Raji (cell line): ENCODE measurements around the gene ELP4.

Experiments used
- POLR2A ChIP-seq: IDR thresholded peaks from 2 replicates; pipeline ENCODE4 v1.6.1; 2011; ENCODE audit warnings: low read depth, low read length, control low read depth; ENCODE audit not compliant: insufficient read depth

Gene ELP4

DNA sequence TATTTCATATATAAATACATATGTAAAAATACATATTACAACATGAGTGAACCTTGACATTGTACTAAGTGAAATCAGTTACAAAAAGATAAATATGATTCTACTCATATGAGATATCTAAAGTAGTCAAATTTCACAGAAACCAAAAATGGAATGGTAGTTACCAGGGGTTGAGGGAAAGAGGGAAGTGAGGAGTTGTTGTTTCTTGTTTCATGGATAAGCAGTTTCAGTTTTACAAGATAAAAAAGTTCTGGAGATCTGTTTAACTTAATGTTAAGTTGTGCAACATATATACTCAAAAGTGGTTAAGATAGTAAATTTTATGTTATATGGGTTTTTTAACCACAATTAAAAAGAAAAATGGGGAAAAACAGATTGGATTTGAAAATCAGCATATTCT lies 107.7 kb downstream of the ELP4 start:
- TF ChIP-seq POLR2A = no peak

DNA sequence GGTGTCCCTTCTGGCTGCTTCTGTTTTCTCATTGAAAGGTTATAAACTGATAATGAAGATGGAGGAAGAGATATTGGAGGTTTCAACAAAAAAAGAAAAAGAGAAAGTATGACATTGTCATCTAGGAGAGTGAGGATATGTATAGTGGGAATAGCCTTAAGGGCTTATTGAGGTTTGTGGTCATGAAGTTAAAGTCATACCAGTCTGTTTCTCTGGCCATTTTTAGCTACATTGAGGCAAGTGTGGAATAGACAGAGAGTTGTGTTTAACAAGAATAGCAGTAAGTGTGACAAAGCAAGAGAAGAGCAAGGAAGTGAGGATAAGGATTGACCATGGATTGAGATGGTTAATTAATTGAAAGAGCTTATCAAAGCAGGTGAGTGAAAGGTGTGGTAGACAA lies 110.4 kb downstream of the ELP4 start:
- no peak for TF ChIP-seq POLR2A

DNA sequence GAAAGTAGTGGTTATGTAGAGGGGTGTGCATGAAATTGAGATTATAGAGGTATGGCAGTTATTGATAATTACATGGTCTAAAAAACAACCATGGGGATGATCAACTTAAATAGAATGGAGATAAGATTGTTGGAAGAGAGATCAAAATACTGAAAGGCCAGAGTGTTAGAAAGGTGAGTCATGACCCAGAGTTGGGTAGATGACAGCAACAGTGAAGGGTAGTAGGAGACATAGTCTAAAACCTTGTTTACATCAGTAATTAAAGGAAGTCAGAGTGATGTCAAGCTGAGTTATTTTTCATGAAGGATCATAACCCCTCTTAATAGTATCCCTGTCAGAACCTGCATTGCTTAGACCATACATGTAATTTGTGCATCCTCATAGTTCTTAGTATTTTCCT lies 110.9 kb downstream of the ELP4 start:
- no peak for TF ChIP-seq POLR2A

- no peak for TF ChIP-seq POLR2A
Measured at GRCh38 chr11:31625868-31626267, 116.3 kb downstream of the ELP4 start.

GRCh38 chr11:31628111-31628510 lies 118.5 kb downstream of the ELP4 start:
- TF ChIP-seq POLR2A = no peak

GRCh38 chr11:31636983-31637382 lies 127.4 kb downstream of the ELP4 start:
- TF ChIP-seq POLR2A = no peak

DNA sequence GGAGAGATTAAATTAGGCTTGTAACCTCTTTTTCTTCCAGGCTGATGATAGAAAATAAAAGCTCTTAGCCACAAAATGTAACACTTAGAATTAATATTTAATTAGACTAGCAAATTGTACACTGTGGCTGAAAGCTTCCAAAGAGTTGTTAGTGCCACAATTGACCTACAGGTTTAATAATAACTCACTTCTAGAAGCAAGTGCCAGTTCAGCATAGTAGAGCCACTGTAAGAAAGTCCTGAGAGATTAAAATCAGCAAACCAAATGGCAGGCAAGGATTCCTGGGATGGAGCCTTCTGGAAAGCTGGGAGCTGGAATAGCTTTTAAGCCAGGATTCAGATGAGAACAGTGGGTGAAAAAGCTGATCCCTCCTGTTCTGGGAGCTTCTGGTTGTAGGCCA lies 131.0 kb downstream of the ELP4 start:
- no peak for TF ChIP-seq POLR2A

DNA sequence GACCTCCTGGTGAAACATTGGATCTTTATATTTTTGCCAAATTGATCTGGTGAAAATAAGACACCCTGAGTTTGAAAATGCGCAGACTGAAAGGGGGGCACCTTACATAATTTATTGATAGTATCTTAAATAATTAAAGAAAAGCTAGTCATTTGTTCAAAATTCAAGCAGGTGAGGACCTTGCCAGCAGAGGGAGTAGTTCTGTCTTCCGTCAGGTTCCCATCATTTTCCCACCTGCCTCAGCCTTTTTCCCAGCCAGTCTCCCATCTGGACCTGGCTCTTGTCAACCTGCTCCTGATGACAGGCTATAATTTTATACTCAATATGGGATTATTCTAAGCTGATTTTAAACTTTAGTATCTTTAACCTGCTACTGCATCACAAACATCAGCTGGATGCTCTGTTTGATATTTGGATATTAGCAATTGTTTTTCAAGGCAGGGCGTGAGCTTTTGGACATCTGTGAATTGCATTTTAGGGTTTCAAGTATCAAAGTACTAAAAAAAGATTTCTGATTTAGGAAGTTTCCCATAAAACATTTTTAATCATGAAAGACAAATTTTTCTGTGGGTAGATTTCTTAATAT lies 132.0 kb downstream of the ELP4 start:
- TF ChIP-seq POLR2A = no peak

DNA sequence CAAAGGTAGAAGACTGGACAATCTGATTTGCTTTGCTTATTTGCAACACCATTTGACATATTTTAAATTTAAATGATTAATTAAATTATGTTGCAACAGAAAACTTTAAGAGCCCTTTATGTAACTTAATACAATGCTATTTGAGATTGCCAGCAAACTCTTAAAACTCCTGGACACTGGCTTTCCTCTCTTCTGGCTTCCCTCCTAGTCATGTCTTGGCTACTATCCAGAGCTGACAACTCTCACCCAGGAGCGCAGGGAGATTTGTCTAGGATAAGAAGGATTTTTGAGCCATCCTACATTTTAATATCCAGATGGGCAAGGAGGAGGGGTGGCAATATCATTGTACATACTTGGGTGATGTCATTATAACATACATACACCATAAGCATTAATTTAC lies 134.3 kb downstream of the ELP4 start:
- TF ChIP-seq POLR2A = no peak

DNA sequence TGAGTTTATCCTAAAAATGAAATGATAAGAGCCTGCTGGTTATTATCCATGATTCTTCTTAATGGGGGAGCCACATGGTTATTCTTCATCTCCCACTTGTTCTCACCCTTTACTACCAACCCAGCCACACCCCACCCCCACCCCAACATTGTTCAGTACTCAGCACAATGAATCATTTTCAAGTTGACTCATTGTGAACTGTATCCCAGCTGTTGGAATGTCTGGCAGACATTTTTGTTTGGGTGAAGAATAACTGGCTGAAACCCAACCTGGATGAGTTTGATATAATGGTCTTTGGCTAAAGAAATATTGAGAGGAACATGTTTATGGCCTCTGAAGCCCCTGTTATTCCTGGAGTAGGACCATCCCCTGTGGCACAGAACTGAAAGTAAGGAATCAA lies 136.2 kb downstream of the ELP4 start:
- TF ChIP-seq POLR2A = no peak

GRCh38 chr11:31646216-31646615 lies 136.6 kb downstream of the ELP4 start:
- TF ChIP-seq POLR2A = no peak

DNA sequence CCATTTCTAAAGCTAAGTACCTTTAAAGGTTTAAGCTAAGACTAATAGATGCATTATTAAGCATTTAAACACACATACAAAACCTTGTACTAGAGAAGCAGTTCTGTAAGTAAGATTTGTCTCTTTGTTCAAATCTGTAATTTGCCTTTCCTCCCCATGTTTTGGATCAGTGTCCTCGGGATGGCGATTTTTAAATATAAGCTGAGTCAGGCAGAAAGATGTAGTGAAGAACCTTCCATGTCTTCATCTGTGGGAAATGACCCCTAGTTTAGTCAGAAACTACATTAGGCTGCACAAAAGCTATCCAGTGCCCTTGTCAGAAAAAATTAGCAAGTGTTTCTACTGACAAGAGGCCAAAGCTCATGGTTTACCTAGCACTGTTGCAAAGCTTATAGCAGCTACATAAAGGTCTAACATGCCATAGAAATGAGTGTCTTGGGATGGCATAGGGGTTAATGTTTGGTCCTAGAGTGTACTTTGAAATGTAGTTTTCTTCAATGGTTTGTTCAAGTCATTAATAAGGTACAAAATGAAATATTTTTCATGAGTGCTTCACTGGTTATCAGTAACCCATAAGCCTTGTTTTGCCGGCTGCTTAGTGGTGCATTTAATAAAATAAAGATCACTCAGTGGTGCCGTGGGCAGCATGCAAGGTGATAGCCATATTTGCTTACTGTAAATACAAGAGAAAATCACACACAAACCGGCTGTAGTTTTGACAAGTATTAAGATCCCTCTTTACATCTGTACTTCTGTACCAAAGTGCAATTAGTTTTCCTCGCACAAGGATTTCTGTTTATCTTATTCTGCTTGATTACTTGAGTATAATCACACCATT lies 139.8 kb downstream of the ELP4 start:
- no peak for TF ChIP-seq POLR2A

DNA sequence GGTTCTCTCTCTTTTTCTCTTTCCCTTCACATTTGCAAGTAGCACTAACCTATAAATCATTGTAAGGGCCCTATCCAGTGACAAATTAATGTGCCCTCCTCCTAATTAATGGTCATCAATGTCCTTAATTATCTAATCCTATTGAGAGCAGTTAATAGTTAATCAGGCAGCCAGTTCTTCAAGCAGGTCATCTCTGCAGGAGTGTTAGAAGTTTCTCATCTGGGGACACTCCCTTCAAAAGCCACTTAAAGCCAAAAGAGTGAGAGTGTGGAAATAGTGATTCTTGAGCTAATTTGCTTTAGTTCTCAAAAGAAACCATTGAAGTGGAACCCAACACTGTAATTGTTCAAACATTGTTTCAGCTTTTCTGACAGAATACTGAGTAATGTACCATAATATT lies 141.6 kb downstream of the ELP4 start:
- no peak for TF ChIP-seq POLR2A

GRCh38 chr11:31651822-31652221 lies 142.3 kb downstream of the ELP4 start:
- TF ChIP-seq POLR2A = no peak

GRCh38 chr11:31652528-31652927 lies 143.0 kb downstream of the ELP4 start:
- TF ChIP-seq POLR2A = no peak

- TF ChIP-seq POLR2A = no peak
Measured at GRCh38 chr11:31655483-31655882, 145.9 kb downstream of the ELP4 start.

- TF ChIP-seq POLR2A = no peak
Measured at GRCh38 chr11:31656051-31656450, 146.5 kb downstream of the ELP4 start.
